HepG2 (cell line): Measurements from ENCODE around the gene OSGIN1. TPM values are rescaled to one million over a fixed set of nuclear protein-coding genes. Genes with fewer than 3 reads are reported as not detected.
A peak's percentile ranks its signal among the peaks of the same experiment; 100 is the strongest.

Experiments used
- CCDC6 ChIP-seq: sonication (generic); formaldehyde crosslinking; IDR thresholded peaks from 2 replicates; pipeline ENCODE4 v1.8.1; 2022; ENCODE audit warnings: mild to moderate bottlenecking, missing genetic modification reagents, moderate library complexity
- FOXO4 ChIP-seq: sonication (generic); formaldehyde crosslinking; conservative IDR thresholded peaks from 2 replicates; pipeline ENCODE4 v1.8.1; 2023; ENCODE audit warnings: missing genetic modification reagents
- GMEB1 ChIP-seq: sonication (generic); formaldehyde crosslinking; IDR thresholded peaks from 2 replicates; pipeline ENCODE4 v1.5.1; 2020; ENCODE audit warnings: missing genetic modification reagents, mild to moderate bottlenecking, borderline replicate concordance
- IKZF1 ChIP-seq: fragments of 450-650 bp; IDR thresholded peaks from 2 replicates; pipeline ENCODE4 v1.7.1; 2016
- KDM1A ChIP-seq: IDR thresholded peaks from 2 replicates; pipeline ENCODE4 v1.6.1; 2016; ENCODE audit warnings: missing compliant biosample characterization
- MAFG ChIP-seq: sonication (generic); formaldehyde crosslinking; IDR thresholded peaks from 2 replicates; pipeline ENCODE4 v1.5.1; 2020; ENCODE audit warnings: mild to moderate bottlenecking, missing genetic modification reagents
- MLLT10 ChIP-seq: sonication (generic); formaldehyde crosslinking; IDR thresholded peaks from 2 replicates; pipeline ENCODE4 v1.4.0; 2020; ENCODE audit warnings: missing genetic modification reagents
- NCOA5 ChIP-seq: sonication (generic); formaldehyde crosslinking; IDR thresholded peaks from 2 replicates; pipeline ENCODE4 v1.4.0; 2020; ENCODE audit warnings: missing genetic modification reagents
- RCOR2 ChIP-seq: IDR thresholded peaks from 2 replicates; pipeline ENCODE4 v1.6.1; 2016; ENCODE audit warnings: missing biosample characterization, missing genetic modification reagents
- RERE ChIP-seq: IDR thresholded peaks from 2 replicates; pipeline ENCODE4 v1.6.1; 2016; ENCODE audit warnings: low read depth, missing genetic modification reagents, missing compliant biosample characterization
- TOE1 ChIP-seq: sonication (generic); formaldehyde crosslinking; IDR thresholded peaks from 2 replicates; pipeline ENCODE4 v1.4.0; 2020; ENCODE audit warnings: mild to moderate bottlenecking, missing genetic modification reagents
- ZBTB7A ChIP-seq: sonication (generic); formaldehyde crosslinking; IDR thresholded peaks from 2 replicates; pipeline ENCODE4 v1.8.0; 2022; ENCODE audit warnings: mild to moderate bottlenecking, missing genetic modification reagents
- ZBTB7B ChIP-seq: sonication (generic); formaldehyde crosslinking; IDR thresholded peaks from 2 replicates; pipeline ENCODE4 v1.4.0; 2020; ENCODE audit warnings: missing genetic modification reagents
- ZNF335 ChIP-seq: sonication (generic); formaldehyde crosslinking; IDR thresholded peaks from 2 replicates; pipeline ENCODE4 v1.4.0; 2020; ENCODE audit warnings: missing genetic modification reagents
- ZNF557 ChIP-seq: sonication (generic); formaldehyde crosslinking; IDR thresholded peaks from 2 replicates; pipeline ENCODE4 v1.4.0; 2020; ENCODE audit warnings: missing genetic modification reagents
- ZNF558 ChIP-seq: sonication (generic); formaldehyde crosslinking; IDR thresholded peaks from 2 replicates; pipeline ENCODE4 v1.9.0; 2022; ENCODE audit warnings: mild to moderate bottlenecking, missing genetic modification reagents, borderline replicate concordance
- ZNF609 ChIP-seq: sonication (generic); formaldehyde crosslinking; IDR thresholded peaks from 2 replicates; pipeline ENCODE4 v1.4.0; 2020; ENCODE audit warnings: mild to moderate bottlenecking, missing genetic modification reagents, borderline replicate concordance
- polyA plus RNA-seq, 8 experiments: library from polyadenylated mRNA; depleted of rRNA in 3 of 8; stranded (reverse) in 7 of 8; unstranded in 1 of 8; fragments of >200 nt; fragmentation: Illumina TruSeq in 4 of 8; extraction: Trizol in 4 of 8; gene quantifications; 2 replicates each; pipeline versions ENCODE4 v1.2.1 to v1.2.3, GENCODE V29; 2011 to 2016; ENCODE audit warnings: low read depth in 4 of 8, missing spikeins in 1 of 8, mixed read lengths in 1 of 8; ENCODE audit not compliant: insufficient read depth in 1 of 8
- total RNA-seq, 5 experiments: library from RNA; depleted of rRNA; stranded (reverse); fragments of >200 nt; fragmentation: Illumina TruSeq; extraction: Trizol; gene quantifications; 2 replicates each; pipeline ENCODE4 v1.2.3, GENCODE V29; 2016; ENCODE audit warnings: low read depth in 1 of 5

The OSGIN1 gene
- total and polyA plus RNA-seq, 2 of the 13 experiments (the other 11 are each of a cell fraction or from before 2014, with no cell fraction given), result 20.5 to 27.1 TPM

- TF ChIP-seq ZNF557 (CRISPR knock-in tag), result no peak
- TF ChIP-seq RCOR2 (CRISPR knock-in tag), result no peak
- TF ChIP-seq MAFG, result no peak
- no peak for TF ChIP-seq ZNF335 (CRISPR knock-in tag)
- TF ChIP-seq ZBTB7A, result no peak
- no peak for TF ChIP-seq GMEB1
- no peak for TF ChIP-seq TOE1 (CRISPR knock-in tag)
- TF ChIP-seq NCOA5 (CRISPR knock-in tag), result no peak
- TF ChIP-seq IKZF1, result no peak
- no peak for TF ChIP-seq RERE (CRISPR knock-in tag)
- no peak for TF ChIP-seq MLLT10 (CRISPR knock-in tag)
- TF ChIP-seq FOXO4 (CRISPR knock-in tag), result no peak
- TF ChIP-seq ZNF609 (CRISPR knock-in tag), result 0 out of 2 replicates have a peak, but pooled peaks have one; percentile 6
- TF ChIP-seq ZNF558 (CRISPR knock-in tag), result no peak
- TF ChIP-seq CCDC6 (CRISPR knock-in tag), result no peak
- TF ChIP-seq ZBTB7B (CRISPR knock-in tag), result no peak
- TF ChIP-seq KDM1A (CRISPR knock-in tag), result no peak
Measured at GRCh38 chr16:83925957-83926725, 26.9 kb upstream of the OSGIN1 start (continued).
